Measurements from ENCODE around the gene FILIP1L. TPM values are rescaled to one million over a fixed set of nuclear protein-coding genes. Genes with fewer than 3 reads are reported as not detected.

The FILIP1L gene
- total and polyA plus RNA-seq, 2 of the 13 experiments (the other 11 are each of a cell fraction or from before 2014, with no cell fraction given) = 8.1 to 187 TPM

- no peaks in the 10 kb centered on the region for H3K27me3 ChIP-seq (ENCODE audit: control insufficient read depth in 1 of 2, insufficient read depth in 2 of 2, low read length in 2 of 2)
- no TSS peak for BruUV-seq (replicated peaks)
- intact Hi-C loops (cut with micrococcal nuclease; ENCODE audit: unreplicated experiment) (no loop called here), in situ Hi-C loops (cut with HindIII; ENCODE audit: extremely low pct_ligation_motif_present, low pct_unique_long_range_greater_than_20kb) (no loop called here)
- TF ChIP-seq SRSF4 (IDR thresholded peaks at IDR 0.05; ENCODE audit: low read depth, low read length, poor library complexity, severe bottlenecking) (no peak), RARA (CRISPR knock-in tag; IDR thresholded peaks at IDR 0.05) (no peak), HMG20A (CRISPR knock-in tag; IDR thresholded peaks at IDR 0.05; ENCODE audit: borderline replicate concordance) (no peak), CENPX (CRISPR knock-in tag; IDR thresholded peaks at IDR 0.05) (no peak), MED1 (CRISPR knock-in tag; IDR thresholded peaks at IDR 0.05) (no peak), GTF3A (CRISPR knock-in tag; conservative IDR thresholded peaks at IDR 0.05) (no peak), ZNF782 (CRISPR knock-in tag; IDR thresholded peaks at IDR 0.05; ENCODE audit: borderline replicate concordance) (no peak), MTF2 (CRISPR knock-in tag; IDR thresholded peaks at IDR 0.05; ENCODE audit: borderline replicate concordance) (no peak), POLR2A (IDR thresholded peaks at IDR 0.05; ENCODE audit: insufficient read depth in 1 of 2, low read depth in 2 of 2, low read length in 2 of 2) (no peak), REPIN1 (CRISPR knock-in tag; IDR thresholded peaks at IDR 0.05; ENCODE audit: borderline replicate concordance, low read depth) (no peak), KDM3A (CRISPR knock-in tag; IDR thresholded peaks at IDR 0.05; ENCODE audit: low read depth) (no peak), HDAC6 (IDR thresholded peaks at IDR 0.05; ENCODE audit: low read depth, low read length) (no peak), PRDM4 (CRISPR knock-in tag; IDR thresholded peaks at IDR 0.05; ENCODE audit: borderline replicate concordance) (no peak), THYN1 (CRISPR knock-in tag; IDR thresholded peaks at IDR 0.05; ENCODE audit: borderline replicate concordance, low read depth) (no peak), FOSL2 (CRISPR knock-in tag; IDR thresholded peaks at IDR 0.05) (no peak), SMAD9 (CRISPR knock-in tag; IDR thresholded peaks at IDR 0.05) (no peak), ZNF883 (CRISPR knock-in tag; IDR thresholded peaks at IDR 0.05; ENCODE audit: not compliant biosample characterization) (no peak)
- no peaks in the 10 kb centered on the region for H3K36me3 ChIP-seq (replicated peaks in 1 of 2; ENCODE audit: control insufficient read depth in 1 of 2, insufficient read depth in 2 of 2, low read length in 2 of 2)
- no peak for DNase-seq (ENCODE audit: low spot score)
- ChIA-PET POLR2A (no interaction called here), CTCF (ENCODE audit: low intra/inter-chr PET ratio, low total read pairs) (no interaction called here)
- no peak overlapping the region for H3K27ac ChIP-seq (ENCODE audit: extremely low read length, insufficient read depth, low read length)
- H3K4me2 ChIP-seq (ENCODE audit: low read depth, low read length) = no peak overlapping the region
- H3K9ac ChIP-seq (ENCODE audit: insufficient read depth, low read depth, low read length) = no peak overlapping the region
- H3K4me3 ChIP-seq (replicated peaks in 1 of 3; ENCODE audit: insufficient read depth in 1 of 3, low read depth in 2 of 3, low read length in 3 of 3) = no peak overlapping the region
- H3K9me3 ChIP-seq (ENCODE audit: low read length) = no peaks in the 10 kb centered on the region
- H2AFZ ChIP-seq (ENCODE audit: low read length) = no peak overlapping the region
- FAIRE-seq = no peak
- ATAC-seq = no peak
- 100% methylated on average over 1 of the region's 1 CpG for WGBS (ENCODE audit: low lambda C conversion rate)
- peaks cover 46% of the 10 kb centered on the region for H3K4me1 ChIP-seq (ENCODE audit: insufficient read depth, low read length)
- no peaks in the 10 kb centered on the region for H3K79me2 ChIP-seq (ENCODE audit: insufficient read depth, low read length)
- no peaks in the 10 kb centered on the region for H4K20me1 ChIP-seq (ENCODE audit: insufficient read depth, low read length)
Observed at GRCh38 chr3:100004931-100005330, 109.4 kb downstream of the FILIP1L start.

All from HepG2 (cell line).